Stimulated activated CD8-positive, alpha-beta memory T cell treated with anti-CD3 and anti-CD28 coated beads, Interleukin-7, amount 100 ng/mL, for 24 hours (primary cell): Measurements from ENCODE around the gene MCF2L.
A peak's percentile ranks its signal among the peaks of the same experiment; 100 is the strongest.
"Not testable (repeated sequence)": the region's sequence is repeated elsewhere in the genome, so short reads cannot be mapped to it uniquely, and the experiment has no call there.

Experiments used
- DNase-seq: peaks from one replicate; pipeline ENCODE4 v3.0.0-alpha.2; 2020; ENCODE audit warnings: low read depth

Gene MCF2L, protein sequence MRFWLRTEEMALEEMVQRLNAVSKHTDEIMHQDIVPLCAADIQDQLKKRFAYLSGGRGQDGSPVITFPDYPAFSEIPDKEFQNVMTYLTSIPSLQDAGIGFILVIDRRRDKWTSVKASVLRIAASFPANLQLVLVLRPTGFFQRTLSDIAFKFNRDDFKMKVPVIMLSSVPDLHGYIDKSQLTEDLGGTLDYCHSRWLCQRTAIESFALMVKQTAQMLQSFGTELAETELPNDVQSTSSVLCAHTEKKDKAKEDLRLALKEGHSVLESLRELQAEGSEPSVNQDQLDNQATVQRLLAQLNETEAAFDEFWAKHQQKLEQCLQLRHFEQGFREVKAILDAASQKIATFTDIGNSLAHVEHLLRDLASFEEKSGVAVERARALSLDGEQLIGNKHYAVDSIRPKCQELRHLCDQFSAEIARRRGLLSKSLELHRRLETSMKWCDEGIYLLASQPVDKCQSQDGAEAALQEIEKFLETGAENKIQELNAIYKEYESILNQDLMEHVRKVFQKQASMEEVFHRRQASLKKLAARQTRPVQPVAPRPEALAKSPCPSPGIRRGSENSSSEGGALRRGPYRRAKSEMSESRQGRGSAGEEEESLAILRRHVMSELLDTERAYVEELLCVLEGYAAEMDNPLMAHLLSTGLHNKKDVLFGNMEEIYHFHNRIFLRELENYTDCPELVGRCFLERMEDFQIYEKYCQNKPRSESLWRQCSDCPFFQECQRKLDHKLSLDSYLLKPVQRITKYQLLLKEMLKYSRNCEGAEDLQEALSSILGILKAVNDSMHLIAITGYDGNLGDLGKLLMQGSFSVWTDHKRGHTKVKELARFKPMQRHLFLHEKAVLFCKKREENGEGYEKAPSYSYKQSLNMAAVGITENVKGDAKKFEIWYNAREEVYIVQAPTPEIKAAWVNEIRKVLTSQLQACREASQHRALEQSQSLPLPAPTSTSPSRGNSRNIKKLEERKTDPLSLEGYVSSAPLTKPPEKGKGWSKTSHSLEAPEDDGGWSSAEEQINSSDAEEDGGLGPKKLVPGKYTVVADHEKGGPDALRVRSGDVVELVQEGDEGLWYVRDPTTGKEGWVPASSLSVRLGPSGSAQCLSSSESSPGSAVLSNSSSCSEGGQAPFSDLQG

DNA sequence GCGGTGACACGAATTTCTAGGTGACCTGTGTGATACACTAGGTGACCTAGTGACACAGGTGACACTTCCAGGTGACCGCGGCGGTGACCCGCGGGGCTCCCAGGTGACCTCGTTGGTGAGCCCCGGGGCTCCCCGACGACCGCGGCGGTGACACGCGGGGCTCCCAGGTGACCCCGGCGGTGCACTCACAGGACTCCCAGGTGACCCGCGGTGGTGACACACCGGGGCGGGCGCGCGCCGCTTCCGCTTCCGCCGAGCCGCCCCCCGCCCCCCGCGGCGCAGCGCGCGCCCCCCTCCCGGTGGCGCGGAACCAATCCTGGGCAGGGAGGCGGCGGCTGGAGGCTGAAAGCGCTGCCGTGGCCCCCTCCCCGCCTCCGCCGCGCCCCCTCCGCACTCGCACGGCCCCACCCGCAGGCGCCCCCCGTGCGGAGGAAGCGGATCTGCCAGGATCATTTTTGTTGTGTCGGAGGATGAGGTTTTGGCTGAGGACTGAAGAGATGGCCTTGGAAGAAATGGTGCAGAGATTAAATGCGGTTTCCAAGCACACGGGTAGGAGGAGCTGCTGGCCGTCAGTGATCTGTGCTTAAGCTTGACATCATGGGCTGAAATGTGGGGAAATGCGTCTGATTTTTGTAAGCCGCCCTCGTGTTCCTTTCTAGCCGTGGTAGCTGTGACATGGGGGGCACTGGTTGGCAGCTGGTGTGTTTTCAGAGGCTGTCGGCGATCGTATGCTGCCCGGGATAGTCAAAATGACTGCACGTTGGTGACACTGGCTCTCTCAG is at the start of gene MCF2L:
MCF2L (plus strand) TSS at position 305 of the 782 bp plus-strand sequence; CDS start at position 471, 166 bp downstream.
- peak; percentile 21 for DNase-seq

DNA sequence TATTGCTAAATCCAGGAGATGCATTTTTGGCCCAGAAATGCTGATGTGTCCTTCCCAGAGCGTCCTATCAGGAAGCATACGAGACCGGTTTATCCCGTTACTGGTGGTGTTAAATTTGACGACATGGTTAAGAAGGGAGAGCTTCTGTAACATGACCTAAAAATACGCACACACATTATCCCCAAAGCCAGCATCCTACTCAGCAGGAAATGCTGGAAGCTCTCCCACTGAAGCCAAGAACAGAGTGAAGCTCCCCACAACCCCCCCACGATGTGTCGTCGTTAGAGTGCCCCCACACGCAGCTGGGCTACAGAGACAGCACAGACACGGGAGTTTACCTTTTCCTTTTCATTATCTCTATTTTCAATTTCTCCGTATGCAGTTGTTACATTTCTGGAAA is 45.1 kb upstream of the MCF2L start:
- DNase-seq: no peak

DNA sequence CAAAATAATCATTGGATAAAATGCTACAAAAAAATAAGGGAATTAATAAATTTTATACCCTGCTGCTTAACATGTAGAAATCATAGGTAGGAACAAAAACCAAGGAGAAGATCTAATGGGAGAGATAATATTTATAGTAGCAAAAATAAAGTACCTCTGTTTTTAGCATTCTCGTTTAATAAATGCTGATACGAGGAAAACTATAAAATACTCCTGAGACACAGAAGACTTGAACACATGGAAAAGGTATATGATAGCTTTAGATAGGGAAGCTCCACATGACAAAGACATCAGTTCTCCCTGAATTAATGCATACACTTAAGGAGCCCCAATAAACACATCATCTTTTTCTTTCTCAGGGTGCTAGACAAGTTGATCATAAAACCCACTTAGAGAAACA is 44.6 kb upstream of the MCF2L start:
- DNase-seq: no peak

DNA sequence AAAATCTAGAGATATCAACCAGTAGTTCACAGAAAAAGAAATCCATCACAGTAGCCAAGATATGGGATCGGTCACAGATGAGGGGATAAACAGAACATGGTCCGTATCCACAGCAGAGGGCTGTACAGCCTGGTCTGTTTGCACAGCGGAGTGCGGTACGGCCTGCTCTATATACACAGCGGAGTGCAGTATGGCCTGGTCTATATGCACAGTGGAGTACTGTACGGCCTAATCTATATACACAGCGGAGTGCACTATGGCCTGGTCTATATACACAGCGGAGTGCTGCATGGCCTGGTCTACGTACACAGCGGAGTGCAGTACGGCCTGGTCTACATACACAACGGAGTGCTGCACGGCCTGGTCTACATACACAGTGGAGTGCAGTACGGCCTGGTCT is 43.0 kb upstream of the MCF2L start:
- no peak for DNase-seq

DNA sequence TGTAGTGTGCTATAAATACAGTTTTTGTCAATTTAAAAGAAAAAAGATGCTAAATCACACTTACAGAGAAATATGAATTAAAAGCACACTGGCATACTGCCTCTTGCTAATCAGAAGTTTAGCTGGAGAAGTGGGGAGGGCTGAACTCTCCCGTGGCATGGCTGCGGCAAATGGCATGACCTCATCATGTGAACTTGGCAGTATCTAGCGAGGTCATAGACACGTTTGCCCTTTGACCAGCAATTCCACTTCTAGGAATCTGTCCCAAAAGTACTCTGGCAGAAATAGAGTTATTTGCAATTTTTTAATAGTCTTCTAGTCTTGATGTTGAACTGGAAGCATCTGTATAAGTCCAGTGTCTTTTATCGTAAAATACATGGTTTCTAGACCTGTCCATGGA is 42.0 kb upstream of the MCF2L start:
- DNase-seq: no peak

DNA sequence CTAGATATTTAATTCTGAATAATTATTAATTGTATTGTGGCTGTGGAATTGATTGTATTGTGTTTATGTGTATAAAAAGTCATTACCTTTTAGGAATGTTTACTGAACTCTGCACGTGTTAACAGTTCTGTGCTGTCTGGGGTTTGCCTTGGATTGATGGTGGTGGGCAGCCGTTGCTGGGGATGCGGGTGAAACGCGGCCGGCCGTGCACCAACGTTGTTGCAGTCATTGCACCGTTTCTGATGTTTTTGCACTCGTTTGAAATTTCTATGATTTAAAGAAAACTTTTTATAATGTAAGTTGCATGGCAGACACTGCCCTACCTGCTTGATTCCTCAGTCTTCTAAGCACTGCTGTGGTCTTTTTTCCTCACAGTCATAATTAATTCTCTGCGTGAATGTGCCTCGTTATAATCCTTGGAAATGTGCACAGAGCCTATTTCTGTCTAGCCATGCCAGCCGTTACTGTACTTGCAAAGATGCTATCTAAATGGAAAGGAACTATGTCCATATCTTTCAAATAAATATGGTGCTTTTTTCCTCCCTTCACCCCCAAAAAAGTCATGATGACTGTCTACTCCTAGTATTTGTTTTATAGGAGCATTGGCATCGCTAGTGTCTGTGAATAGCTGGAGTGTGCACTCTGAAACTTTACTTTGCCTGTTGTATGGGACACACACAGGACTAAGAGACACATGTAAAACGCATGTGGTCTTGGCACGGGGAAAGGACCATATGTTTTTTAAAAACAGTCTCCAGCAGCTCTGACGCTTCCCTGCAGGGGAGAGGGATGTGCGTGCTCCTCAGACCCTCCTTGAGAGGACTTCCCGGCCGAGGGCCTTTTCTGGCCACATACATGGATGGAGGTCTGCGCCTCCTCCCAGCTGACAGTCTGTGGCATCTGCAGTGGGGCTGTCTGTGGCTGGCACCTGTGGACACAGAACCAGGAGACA is 40.7 kb upstream of the MCF2L start:
- DNase-seq: no peak

DNA sequence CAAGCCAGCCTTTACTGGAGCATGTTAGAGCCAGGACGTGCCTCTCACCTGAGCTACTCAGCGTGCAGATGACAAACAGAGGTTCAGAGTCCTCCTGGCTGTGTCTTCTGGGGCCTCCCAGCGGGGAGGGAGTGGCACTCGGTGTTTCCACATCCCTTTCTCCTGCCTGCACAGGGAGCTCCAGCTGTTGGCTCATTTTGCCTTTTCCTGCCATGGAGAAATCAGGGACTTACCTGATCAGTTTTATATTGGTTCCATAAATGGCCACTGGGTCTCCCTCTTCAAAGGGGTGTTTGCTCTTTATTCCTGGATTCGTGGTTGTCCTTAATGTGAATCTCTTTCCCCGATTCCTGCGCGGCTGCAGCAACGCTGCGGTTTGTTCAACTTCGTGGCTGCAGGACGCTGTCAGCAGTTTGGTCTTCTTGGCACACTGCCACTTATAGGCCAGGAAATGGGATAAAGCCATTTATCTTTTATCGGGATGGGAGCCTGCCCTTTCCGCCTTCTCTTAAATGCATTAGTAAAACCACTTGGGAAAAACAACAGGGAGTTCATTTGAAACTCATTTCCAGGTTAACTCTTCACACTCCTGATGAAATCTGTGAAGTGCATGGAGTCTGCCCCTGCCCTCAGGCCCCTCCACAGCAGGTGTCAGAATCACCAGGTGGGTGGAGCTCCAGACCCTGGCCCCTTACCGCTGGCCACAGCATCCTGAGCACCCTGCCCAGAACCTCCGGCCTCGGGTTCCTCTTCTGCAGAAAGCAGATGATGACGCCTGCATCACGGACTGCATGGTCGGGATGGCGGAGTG is 39.8 kb upstream of the MCF2L start:
- no peak for DNase-seq

DNA sequence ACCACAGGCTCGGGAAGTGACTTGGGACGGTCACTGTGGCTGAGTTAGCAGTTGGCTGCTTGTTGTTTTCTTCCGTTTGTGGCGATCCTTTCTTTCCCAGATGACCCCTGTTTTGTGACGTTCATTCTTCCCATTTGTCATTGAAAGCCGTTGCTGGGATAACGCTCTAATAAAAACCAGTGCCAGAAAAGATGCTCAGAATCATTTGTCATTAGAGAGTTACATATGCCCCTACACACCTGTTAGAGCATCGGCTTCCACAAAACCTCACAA is 39.3 kb upstream of the MCF2L start:
- DNase-seq: no peak

DNA sequence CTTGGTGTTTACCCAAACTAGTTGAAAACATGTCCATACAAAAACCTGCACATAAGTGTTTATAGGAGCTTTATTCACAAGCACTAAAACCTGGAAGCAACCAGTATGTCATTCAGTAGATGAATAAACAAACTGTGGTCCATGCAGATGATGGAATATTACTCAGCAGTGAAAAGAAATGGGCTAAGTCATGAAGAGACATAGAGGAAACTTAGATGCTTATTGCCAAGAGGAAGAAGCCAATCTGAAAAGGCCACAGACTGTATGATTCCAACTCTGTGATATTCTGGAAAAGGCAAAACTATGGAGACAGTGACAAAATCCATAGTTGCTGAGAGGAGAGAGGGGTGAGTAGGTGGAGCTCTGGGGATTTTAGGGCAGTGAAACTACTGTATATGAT is 38.8 kb upstream of the MCF2L start:
- no peak for DNase-seq

DNA sequence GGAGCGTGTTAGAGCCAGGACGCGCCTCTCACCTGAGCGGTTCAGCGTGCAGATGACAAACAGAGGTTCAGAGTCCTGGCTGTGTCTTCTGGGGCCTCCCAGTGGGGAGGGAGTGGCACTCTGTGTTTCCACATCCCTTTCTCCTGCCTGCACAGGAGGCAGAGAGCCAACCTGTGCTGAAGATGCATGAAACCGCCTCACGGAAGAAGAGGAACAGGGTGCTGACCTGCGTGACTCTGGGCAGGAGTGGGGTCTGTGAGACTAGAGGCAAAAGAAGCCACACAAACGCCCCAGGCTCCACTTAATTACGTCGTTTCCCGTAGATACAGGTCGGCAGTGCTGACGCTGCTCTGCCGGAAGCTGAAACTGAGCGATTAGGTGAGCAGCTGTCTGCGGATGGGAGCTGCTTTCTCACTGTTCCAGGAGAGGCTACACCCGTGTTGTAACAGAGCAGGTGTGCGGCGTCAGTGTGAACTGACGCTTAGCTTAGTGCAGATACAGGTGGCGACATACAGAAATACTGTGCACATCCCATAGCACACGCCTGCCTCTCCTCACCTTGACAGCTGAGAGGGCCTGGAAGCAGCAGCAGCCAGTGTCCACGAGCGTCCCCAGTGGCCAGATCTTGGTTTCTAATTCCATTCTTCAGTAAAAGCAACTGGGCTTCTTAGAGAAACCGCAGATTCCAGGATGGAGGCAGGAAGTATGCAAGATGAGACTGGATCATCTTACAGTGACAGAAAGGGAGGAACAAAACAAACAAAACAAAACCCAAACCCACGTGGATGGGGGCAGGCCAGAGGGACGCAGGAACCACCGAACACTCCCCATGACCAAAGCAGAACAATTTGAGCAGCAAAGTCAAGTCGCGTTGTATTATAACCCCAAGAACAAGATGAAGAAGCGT is 37.7 kb upstream of the MCF2L start:
- no peak for DNase-seq

DNA sequence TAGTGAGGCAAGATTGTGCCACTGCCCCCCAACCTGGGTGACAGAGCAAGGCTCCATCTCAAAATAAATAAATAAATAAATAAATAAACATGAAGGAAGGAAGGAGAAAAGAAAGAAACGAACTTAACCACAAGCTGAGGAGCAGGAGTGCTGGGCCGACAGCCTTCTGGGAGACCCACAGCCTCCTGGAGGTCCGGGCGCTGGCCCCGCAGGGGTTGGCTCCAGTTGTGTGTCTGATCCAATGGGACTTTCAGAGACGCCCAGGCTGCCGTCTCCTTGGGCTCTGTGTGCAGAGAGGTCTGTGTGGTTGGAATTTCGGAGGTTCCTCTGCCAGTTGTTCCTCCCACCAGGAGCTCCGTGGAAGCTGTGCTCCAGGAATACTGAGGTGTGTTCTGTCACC is 36.0 kb upstream of the MCF2L start:
- no peak for DNase-seq

DNA sequence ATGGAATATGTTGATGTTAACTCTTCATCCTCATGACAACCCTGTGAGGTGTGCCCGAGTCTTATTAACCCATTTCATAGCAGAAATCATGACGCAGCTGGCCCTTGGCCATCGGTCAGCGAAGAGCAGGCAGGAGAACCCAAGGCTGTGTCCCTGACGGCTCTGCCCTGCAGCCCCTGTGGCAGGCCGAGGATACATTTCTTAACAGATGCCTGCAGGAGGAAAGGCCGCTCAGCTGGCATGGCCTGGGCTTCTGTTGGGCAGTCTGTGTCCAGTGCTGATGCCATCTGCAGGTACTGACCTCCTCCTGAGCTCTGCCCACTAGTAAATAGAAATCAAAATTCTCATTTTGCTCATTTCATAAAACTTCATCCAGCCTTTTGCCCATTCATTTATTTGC is 35.4 kb upstream of the MCF2L start:
- DNase-seq: no peak

DNA sequence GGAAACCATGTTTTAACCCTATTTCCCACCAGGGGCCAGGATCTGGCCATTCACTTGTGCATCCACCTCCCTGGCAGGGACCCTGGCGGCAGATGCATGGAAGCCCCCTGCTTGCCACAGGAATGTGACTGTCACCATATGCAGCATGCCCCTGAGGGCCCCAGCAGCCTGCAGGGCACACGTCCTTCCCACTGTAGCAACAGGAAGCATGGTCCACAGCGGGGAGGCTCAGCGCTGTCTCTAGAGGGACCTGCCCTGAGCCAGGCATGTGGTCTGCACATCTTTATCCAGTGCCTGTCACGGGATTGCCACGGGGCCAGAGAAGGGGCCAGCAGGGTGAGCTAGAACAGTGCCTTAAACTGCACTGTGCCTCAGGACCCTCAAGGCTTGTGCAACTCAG is 34.9 kb upstream of the MCF2L start:
- no peak for DNase-seq

DNA sequence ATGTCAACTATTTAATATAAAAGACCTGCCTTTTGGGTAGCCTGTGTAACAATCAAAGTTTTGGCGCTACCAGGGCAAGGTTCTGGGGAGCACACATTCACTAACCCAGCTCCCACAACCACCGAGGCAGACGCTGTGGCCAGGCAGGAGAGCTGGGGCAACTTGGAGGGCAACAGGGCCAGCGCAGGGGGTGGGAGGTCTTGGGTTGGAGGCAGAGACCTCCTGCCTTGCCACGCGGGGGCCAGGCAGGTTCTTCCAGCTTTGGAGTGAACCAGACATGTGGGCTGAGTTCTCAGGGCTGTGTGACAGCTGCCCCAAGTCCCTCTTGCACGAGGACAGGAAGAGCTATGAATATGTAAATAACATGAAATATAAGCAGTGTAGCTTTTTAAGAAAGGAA is 30.3 kb upstream of the MCF2L start:
- DNase-seq: no peak

DNA sequence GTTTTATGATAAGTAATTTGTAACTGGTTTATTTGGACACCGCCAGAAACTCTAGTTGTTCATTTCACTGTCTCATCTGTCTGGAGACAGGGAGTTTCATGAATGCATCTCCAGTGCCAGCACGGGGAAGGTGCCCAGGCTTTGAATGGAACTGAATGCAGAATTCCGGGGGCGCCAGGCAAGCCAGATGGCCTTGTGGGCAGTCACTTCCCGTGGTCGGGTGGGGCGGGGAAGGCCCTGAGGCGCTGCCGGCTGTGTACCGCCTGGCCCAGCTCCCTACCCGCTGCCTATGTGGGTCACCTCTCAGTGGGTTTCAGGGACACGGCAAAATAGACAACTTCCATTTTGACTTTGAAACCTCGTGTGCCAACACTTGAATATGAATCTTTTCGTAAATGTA is 28.8 kb upstream of the MCF2L start:
- DNase-seq: no peak

DNA sequence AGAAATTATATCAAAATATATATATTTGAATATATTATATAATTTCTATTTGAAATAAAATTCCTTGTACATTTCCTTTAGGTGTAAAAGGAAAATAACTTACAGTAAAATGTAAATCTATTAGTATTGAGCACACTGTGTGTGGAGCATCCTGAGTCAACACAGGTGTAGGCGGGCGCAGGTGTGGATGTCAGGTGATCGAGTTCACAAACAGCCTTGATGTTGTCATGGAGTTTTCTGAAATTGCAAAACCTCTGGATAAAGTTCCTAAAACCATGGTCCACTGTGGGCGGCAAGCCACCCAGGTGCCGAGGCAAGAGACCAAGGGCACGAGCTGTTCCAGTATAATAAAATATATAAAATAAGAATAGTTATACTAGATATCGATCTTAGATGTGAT is 27.7 kb upstream of the MCF2L start:
- no peak for DNase-seq

DNA sequence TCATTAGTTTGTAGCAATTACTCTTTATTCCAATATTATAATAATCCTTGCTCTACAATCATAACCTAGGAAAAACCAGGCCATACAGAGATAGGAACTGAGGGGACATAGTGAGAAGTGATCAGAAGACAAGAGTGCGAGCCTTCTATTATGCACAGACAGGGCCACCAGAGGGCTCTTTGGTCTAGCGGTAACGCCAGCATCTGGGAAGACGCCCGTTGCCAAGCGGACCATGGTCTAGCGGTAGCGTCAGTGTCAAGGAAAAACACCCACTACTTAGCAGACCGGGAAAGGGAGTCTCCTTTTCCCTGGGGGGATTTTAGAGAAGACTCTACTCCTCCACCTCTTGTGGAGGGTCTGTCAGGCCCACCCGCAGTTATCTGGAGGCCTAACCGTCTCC is 27.2 kb upstream of the MCF2L start:
- DNase-seq: not testable (repeated sequence)

DNA sequence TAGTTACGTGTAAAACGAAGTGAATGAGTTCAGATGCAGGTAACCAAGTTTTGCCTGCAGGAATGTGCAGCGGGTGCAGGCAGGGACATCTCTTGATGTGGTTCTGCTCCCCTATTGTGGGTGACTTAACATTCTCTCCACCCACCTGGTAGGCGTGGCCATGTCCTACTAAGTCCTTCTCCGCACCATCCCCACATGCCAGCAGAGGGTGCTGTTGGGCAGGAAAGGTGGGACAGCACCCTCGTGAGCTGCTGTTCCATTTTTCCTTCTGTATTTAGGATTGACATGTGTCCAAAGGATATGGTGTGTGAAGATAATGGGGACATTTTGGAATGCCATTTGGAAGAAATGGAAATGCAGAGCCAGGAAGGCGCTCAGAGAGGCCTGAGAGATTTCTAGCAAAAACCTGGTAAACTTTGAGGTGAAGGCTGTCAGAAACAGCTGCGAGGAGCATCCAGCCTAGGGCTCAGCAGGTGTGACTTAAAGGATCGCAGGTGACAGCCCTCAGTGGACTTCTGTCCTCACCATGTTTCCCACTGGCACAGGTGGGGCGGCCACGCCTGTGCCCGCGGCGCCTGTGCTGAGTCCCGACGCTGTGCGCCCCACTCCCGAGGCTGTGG is 26.2 kb upstream of the MCF2L start:
- peak; percentile 98 for DNase-seq
